Naive B cell (primary cell): ENCODE data around the gene CADPS2. TPM values are rescaled to one million over a fixed set of nuclear protein-coding genes. Genes with fewer than 3 reads are reported as not detected.
"Not testable (repeated sequence)": the region's sequence is repeated elsewhere in the genome, so short reads cannot be mapped to it uniquely, and the experiment has no call there.

ENCODE experiments used
- ATAC-seq, 2 donors: fragments of 150-1000 bp; cut with Tn5 transposase; 2 replicates each; pipeline ENCODE4 v1.10.0; 2021; ENCODE audit warnings: low read depth in 2 of 2, mild to moderate bottlenecking in 2 of 2, moderate library complexity in 2 of 2
- DNase-seq: peaks from one replicate; pipeline ENCODE4 v3.0.0; 2022
- H3K27ac Mint-ChIP-seq, 6 donors: one replicate each; pipeline ENCODE4 v1.8.0; 2020 to 2022; ENCODE audit warnings: mild to moderate bottlenecking in 6 of 6, mixed read lengths in 6 of 6, moderate library complexity in 5 of 6, inconsistent platforms in 2 of 6
- H3K27me3 Mint-ChIP-seq, 3 donors: one replicate each; pipeline ENCODE4 v1.8.0; 2021 to 2022; ENCODE audit warnings: mixed read lengths in 3 of 3, mild to moderate bottlenecking in 1 of 3
- H3K36me3 Mint-ChIP-seq, 2 donors: one replicate each; pipeline ENCODE4 v1.8.0; 2020 to 2022; ENCODE audit warnings: mixed read lengths in 2 of 2, inconsistent platforms in 1 of 2, mild to moderate bottlenecking in 1 of 2
- H3K4me1 Mint-ChIP-seq, 3 donors: one replicate each; pipeline ENCODE4 v1.8.0; 2020 to 2022; ENCODE audit warnings: mixed read lengths in 3 of 3, inconsistent platforms in 1 of 3, mild to moderate bottlenecking in 1 of 3, moderate library complexity in 1 of 3
- H3K4me3 Mint-ChIP-seq, 8 donors: one replicate each; pipeline ENCODE4 v1.8.0; 2020 to 2022; ENCODE audit warnings: mild to moderate bottlenecking in 8 of 8, mixed read lengths in 8 of 8, moderate library complexity in 8 of 8, inconsistent platforms in 2 of 8
- H3K9me3 Mint-ChIP-seq, 7 donors: one replicate each; pipeline ENCODE4 v1.8.0; 2020 to 2022; ENCODE audit warnings: mixed read lengths in 7 of 7, mild to moderate bottlenecking in 5 of 7, inconsistent platforms in 2 of 7, moderate library complexity in 1 of 7
- polyA plus RNA-seq, 6 donors: library from polyadenylated mRNA; unstranded; fragments of 300-500 nt; fragmentation: Illumina TruSeq; gene quantifications; one replicate each; pipeline ENCODE4 v1.2.3, GENCODE V29; 2021; ENCODE audit warnings: low read depth in 6 of 6

The CADPS2 gene
- polyA plus RNA-seq, 6 donors from 2014 or later: not detected

- DNase-seq, H3K27ac Mint-ChIP-seq, H3K36me3 Mint-ChIP-seq, H3K4me1 Mint-ChIP-seq, ATAC-seq, H3K4me3 Mint-ChIP-seq, H3K27me3 Mint-ChIP-seq: not testable (repeated sequence)
- peaks cover 0 to 15% (median 6%) of the 10 kb centered on the region in 7 donors for H3K9me3 Mint-ChIP-seq
Measured at GRCh38 chr7:122681186-122681585, 205.1 kb downstream of the CADPS2 start.

- H3K4me3 Mint-ChIP-seq: no peak overlapping the region
- no peaks in the 10 kb centered on the region for H3K4me1 Mint-ChIP-seq
- H3K9me3 Mint-ChIP-seq: peaks cover 0 to 15% (median 6%) of the 10 kb centered on the region in 7 donors
- H3K36me3 Mint-ChIP-seq: no peaks in the 10 kb centered on the region
- DNase-seq: no peak
- H3K27me3 Mint-ChIP-seq: no peaks in the 10 kb centered on the region
- H3K27ac Mint-ChIP-seq: no peak overlapping the region
- no peak for ATAC-seq
Measured at GRCh38 chr7:122679813-122680212, 206.4 kb downstream of the CADPS2 start.

- not testable (repeated sequence) for DNase-seq, H3K36me3 Mint-ChIP-seq, H3K4me1 Mint-ChIP-seq, H3K27me3 Mint-ChIP-seq, H3K4me3 Mint-ChIP-seq, ATAC-seq, H3K27ac Mint-ChIP-seq
- peaks cover 0 to 15% (median 7%) of the 10 kb centered on the region in 7 donors for H3K9me3 Mint-ChIP-seq
Measured at GRCh38 chr7:122679269-122679709, 207.0 kb downstream of the CADPS2 start.

GRCh38 chr7:122677149-122677548, 209.1 kb downstream of the CADPS2 start:
- Mint-ChIP-seq H3K27ac (no peak overlapping the region), H3K36me3 (no peaks in the 10 kb centered on the region), H3K9me3 (peaks cover 0 to 15% (median 8%) of the 10 kb centered on the region in 7 donors)

GRCh38 chr7:122676466-122676865, 209.8 kb downstream of the CADPS2 start:
- Mint-ChIP-seq H3K4me1 (no peaks in the 10 kb centered on the region), H3K27me3 (no peaks in the 10 kb centered on the region)

More at GRCh38 chr7:122677149-122677548, 209.1 kb downstream of the CADPS2 start:
- Mint-ChIP-seq H3K4me3 (no peak overlapping the region), H3K4me1 (no peaks in the 10 kb centered on the region), H3K27me3 (no peaks in the 10 kb centered on the region)
- DNase-seq (no peak), ATAC-seq (no peak)

GRCh38 chr7:122675621-122676020, 210.6 kb downstream of the CADPS2 start:
- H3K27me3 Mint-ChIP-seq: no peaks in the 10 kb centered on the region
- ATAC-seq (no peak), DNase-seq (no peak)
- no peak overlapping the region for H3K4me3 Mint-ChIP-seq
- no peaks in the 10 kb centered on the region for H3K36me3 Mint-ChIP-seq
- H3K4me1 Mint-ChIP-seq: no peaks in the 10 kb centered on the region
- H3K9me3 Mint-ChIP-seq: peaks cover 0 to 15% (median 8%) of the 10 kb centered on the region in 7 donors
- no peak overlapping the region for H3K27ac Mint-ChIP-seq

More at GRCh38 chr7:122676466-122676865, 209.8 kb downstream of the CADPS2 start:
- no peaks in the 10 kb centered on the region for H3K36me3 Mint-ChIP-seq
- DNase-seq (no peak), ATAC-seq (no peak)
- H3K4me3 Mint-ChIP-seq: no peak overlapping the region
- no peak overlapping the region for H3K27ac Mint-ChIP-seq
- peaks cover 0 to 15% (median 6%) of the 10 kb centered on the region in 7 donors for H3K9me3 Mint-ChIP-seq

- ATAC-seq (no peak), DNase-seq (no peak)
- Mint-ChIP-seq H3K36me3 (no peaks in the 10 kb centered on the region), H3K27ac (no peak overlapping the region), H3K4me1 (no peaks in the 10 kb centered on the region), H3K9me3 (peaks cover 0 to 15% (median 8%) of the 10 kb centered on the region in 7 donors), H3K27me3 (no peaks in the 10 kb centered on the region), H3K4me3 (no peak overlapping the region)
Measured at GRCh38 chr7:122675011-122675410, 211.2 kb downstream of the CADPS2 start.

- Mint-ChIP-seq H3K36me3 (no peaks in the 10 kb centered on the region), H3K4me3 (no peak overlapping the region), H3K4me1 (no peaks in the 10 kb centered on the region), H3K27ac (no peak overlapping the region), H3K9me3 (peaks cover 0 to 15% (median 7%) of the 10 kb centered on the region in 7 donors), H3K27me3 (no peaks in the 10 kb centered on the region)
- DNase-seq (no peak), ATAC-seq (no peak)
Measured at GRCh38 chr7:122674502-122674901, 211.8 kb downstream of the CADPS2 start.

- Mint-ChIP-seq H3K27me3 (no peaks in the 10 kb centered on the region), H3K4me1 (no peaks in the 10 kb centered on the region), H3K9me3 (peaks cover 0 to 13% (median 4%) of the 10 kb centered on the region in 7 donors), H3K27ac (no peak overlapping the region), H3K4me3 (no peak overlapping the region), H3K36me3 (no peaks in the 10 kb centered on the region)
- DNase-seq (no peak), ATAC-seq (no peak)
Measured at GRCh38 chr7:122673951-122674350, 212.3 kb downstream of the CADPS2 start.

GRCh38 chr7:122672536-122672935, 213.7 kb downstream of the CADPS2 start:
- DNase-seq (no peak), ATAC-seq (no peak)
- H3K36me3 Mint-ChIP-seq: no peaks in the 10 kb centered on the region
- H3K4me3 Mint-ChIP-seq: no peak overlapping the region
- no peaks in the 10 kb centered on the region for H3K27me3 Mint-ChIP-seq
- peaks cover 0 to 13% (median 4%) of the 10 kb centered on the region in 7 donors for H3K9me3 Mint-ChIP-seq
- H3K4me1 Mint-ChIP-seq: no peaks in the 10 kb centered on the region
- H3K27ac Mint-ChIP-seq: no peak overlapping the region

- ATAC-seq: no peak
- H3K4me1 Mint-ChIP-seq: no peaks in the 10 kb centered on the region
- peaks cover 0 to 6% (median 0%) of the 10 kb centered on the region in 7 donors for H3K9me3 Mint-ChIP-seq
- H3K27me3 Mint-ChIP-seq: no peaks in the 10 kb centered on the region
- no peak overlapping the region for H3K27ac Mint-ChIP-seq
- H3K36me3 Mint-ChIP-seq: no peaks in the 10 kb centered on the region
- DNase-seq: no peak
- H3K4me3 Mint-ChIP-seq: no peak overlapping the region
Measured at GRCh38 chr7:122663733-122664132, 222.5 kb downstream of the CADPS2 start.

- no peak for DNase-seq
- peaks cover 0 to 8% (median under 1%) of the 10 kb centered on the region in 7 donors for H3K9me3 Mint-ChIP-seq
- H3K4me3 Mint-ChIP-seq: no peak overlapping the region
- ATAC-seq: no peak
- H3K4me1 Mint-ChIP-seq: no peaks in the 10 kb centered on the region
- no peaks in the 10 kb centered on the region for H3K36me3 Mint-ChIP-seq
- H3K27me3 Mint-ChIP-seq: no peaks in the 10 kb centered on the region
- no peak overlapping the region for H3K27ac Mint-ChIP-seq
Measured at GRCh38 chr7:122658856-122659255, 227.4 kb downstream of the CADPS2 start.

- Mint-ChIP-seq H3K4me3 (no peak overlapping the region), H3K4me1 (no peaks in the 10 kb centered on the region), H3K27me3 (no peaks in the 10 kb centered on the region), H3K9me3 (peaks cover 0 to 5% (median 3%) of the 10 kb centered on the region in 7 donors), H3K27ac (no peak overlapping the region), H3K36me3 (no peaks in the 10 kb centered on the region)
- ATAC-seq (no peak), DNase-seq (no peak)
Measured at GRCh38 chr7:122653685-122654084, 232.6 kb downstream of the CADPS2 start.

- Mint-ChIP-seq H3K27ac (no peak overlapping the region), H3K36me3 (no peaks in the 10 kb centered on the region), H3K4me3 (no peak overlapping the region), H3K27me3 (no peaks in the 10 kb centered on the region), H3K4me1 (no peaks in the 10 kb centered on the region), H3K9me3 (peaks cover 0 to 5% (median 3%) of the 10 kb centered on the region in 7 donors)
- ATAC-seq (no peak), DNase-seq (no peak)
Measured at GRCh38 chr7:122652876-122653275, 233.4 kb downstream of the CADPS2 start.

- ATAC-seq (no peak), DNase-seq (no peak)
- Mint-ChIP-seq H3K9me3 (peaks cover 0 to 5% (median 3%) of the 10 kb centered on the region in 7 donors), H3K4me3 (no peak overlapping the region), H3K27ac (no peak overlapping the region), H3K4me1 (no peaks in the 10 kb centered on the region), H3K36me3 (no peaks in the 10 kb centered on the region), H3K27me3 (no peaks in the 10 kb centered on the region)
Measured at GRCh38 chr7:122651451-122651850, 234.8 kb downstream of the CADPS2 start.
